Pons (tissue), 1 donor: ENCODE measurements around the gene TLE3.
"Not testable (repeated sequence)": the region's sequence is repeated elsewhere in the genome, so short reads cannot be mapped to it uniquely, and the experiment has no call there.

Experiments used
- DNase-seq: peaks from one replicate; pipeline ENCODE4 v3.0.0-alpha.2; 2016; ENCODE audit warnings: low spot score

TLE3 gene

DNA sequence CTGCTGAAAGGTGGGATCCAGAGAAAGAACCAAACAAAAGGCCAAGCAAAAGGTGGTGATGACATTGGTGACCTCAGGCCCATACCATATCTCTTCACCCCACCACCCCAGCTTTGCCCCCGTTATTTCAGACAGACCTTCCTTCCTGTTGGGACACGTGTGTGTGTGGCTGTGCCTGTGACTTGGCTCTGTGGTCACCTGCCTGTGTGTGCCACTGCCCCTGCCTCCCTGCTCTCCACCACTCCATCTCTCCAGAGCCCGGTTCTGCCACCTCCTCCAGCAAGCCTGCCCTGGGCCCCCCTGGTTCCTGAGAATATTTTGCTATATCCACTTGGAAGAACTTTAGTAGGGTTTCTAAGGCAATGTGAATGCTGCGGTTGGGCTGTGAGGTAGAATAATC, 28.6 kb upstream of the TLE3 start:
- no peak for DNase-seq

DNA sequence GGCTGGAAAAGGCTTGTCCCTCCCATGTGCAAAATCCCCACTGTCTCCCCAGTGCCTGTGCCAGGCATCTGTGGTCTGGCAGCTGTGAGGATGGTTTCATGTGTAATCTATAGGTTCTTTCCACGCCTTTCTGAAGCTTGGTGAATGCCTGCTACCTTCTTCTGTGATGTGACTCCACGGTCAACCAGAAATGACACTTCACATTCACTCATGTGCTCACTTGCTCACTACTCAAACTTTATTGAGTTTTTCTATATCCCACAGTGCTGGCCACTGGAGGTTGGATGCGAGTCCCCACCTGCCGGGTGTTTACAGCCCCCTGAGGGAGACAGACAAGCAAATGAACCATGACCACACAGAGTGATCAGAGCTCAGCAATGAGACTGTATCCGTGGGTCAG, 27.9 kb upstream of the TLE3 start:
- DNase-seq, result no peak

DNA sequence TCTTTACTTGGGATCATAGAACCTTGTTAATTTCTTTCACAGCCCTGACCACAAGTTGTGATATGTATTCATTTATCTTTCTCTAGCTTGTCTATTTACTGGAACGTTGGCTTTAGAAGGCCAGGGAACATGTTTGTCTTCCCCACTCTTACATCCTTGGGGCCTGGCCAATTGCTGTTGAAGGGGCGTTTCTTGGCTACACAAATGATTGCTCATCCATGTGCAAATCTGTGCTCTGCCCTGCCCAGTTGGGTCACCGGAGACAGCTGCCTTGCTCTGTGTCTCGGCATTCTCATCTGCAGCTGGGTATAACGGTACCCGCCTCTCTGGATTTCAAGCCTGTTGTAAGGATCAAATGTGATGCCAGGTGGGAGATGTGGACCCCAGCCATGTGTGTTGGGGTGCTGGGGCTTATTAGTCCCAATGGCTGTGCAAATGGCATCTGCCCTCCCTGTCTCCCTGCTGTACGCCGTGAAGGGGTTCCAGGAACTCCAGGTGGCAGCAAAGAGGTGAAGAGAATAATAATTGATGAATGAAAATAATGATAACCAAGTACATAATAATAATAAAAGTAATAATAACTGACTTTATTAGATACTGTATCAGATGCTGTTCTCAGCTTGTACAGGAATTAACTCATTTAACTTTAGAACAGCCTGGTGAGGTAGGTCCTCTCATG, 24.0 kb upstream of the TLE3 start:
- DNase-seq, result no peak

DNA sequence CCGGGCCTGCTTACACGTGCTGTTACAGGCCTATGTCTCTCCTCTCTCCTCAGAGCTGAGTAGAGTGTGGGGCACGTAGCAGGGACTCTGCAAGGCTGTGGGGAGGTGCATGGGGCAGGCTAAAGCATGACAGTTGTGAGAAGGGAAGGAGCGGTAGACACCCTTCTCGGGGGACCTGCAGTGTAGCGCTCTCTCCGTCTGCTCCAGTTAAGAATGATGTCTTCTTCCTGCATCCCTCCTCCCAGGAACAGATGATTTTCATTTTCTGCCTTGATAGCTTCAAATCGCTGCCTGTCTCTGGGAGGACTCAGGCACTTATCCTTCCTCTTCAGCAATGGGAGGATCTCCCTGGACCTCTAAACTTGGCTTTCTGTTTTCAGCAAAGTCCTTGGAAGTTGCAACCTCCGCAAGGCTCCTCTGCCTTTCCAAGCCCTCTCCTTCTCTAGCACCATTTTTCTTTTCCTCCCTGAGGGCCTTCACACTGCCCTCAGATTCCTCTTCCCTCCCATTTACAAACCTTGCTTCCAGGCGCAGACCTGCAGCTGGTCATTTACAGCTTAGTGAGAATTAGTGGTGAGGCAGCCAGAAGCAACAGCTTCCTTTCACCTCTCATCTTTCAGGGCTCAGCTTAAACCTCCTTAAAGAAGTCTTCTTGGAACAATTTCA, 23.4 kb upstream of the TLE3 start:
- DNase-seq, result no peak

DNA sequence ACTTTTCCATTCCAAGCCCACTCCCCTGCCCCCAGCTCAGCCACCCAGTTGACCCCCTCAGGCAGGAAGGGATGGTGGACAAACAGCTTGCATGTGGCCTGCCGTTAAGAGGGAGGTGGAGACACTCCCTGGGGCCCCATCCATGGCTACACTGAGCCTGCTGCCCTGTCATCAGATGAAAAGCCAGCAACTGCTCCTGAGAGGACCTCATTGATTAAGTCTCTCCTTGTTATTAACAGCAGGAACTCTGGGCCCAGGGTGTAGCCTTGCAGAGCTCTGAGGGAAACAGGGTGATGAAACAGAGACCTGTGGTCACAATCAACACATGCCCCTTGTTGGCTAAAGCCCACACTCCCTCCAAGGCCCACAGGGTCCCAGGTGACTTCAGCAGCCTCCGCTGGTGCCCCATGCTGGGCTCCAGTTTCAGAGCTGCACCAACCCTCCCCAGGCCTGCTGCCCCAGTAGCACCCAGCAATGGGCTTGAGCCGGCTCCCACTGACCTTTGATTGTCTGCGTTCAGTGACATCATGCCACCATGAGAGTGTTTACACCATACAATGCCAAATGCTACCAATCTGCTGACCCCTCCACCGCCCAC, 22.3 kb upstream of the TLE3 start:
- DNase-seq, result no peak

DNA sequence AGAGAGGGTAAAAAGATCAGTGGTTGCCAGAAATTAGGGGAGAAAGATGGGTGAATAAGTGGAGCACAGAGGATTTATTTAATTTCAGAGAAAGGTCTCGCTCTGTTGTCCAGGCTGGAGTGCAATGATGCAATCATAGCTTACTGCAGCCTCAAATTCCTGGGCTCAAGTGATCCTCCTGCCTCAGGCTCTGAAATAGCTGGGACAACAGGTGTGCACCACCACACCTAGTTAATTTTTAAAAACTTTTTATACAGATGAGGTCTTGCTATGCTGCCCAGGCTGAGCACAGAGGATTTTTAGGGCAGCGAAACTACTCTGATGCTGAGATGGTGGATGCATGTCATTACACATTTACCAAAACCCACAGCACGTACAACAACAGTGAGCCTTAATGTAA, 20.9 kb upstream of the TLE3 start:
- no peak for DNase-seq

DNA sequence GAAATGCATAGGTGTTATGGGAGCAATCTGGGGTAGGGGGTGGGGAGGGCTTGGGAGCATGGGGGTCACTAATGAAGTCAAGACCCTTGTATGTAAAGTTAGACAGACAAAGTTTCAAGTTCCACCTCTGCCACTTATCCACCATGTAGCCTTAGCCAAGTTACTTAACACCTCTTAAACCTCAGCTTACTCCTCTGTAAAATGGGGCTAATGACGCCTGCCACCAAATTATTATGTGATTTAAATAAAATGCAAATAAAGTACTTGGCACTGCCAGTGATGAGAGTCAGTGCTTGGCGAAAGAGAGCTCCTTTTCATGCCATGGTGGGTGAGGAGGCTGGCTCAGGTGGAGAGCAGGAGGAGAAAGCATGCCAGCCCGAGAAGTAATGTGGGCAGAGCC, 18.6 kb upstream of the TLE3 start:
- DNase-seq, result no peak

DNA sequence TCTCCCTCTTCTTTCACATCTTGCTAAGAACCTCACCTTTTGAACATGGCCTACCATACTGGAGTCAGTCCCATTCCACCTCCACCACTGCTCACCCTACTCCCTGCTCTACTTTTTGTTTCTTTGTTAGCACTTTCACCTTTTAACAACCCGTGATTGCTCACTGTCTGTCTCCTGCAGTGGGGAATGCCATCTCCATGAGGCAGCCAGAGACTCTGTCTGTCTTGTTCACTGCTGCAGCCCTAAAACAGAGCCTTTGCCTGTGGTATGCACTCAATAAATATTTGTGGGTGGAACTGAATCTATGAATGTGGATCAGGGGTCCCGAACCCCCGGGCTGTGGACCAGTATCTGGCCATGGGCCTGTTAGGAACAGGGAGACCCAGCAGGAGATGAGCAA, 16.5 kb upstream of the TLE3 start:
- no peak for DNase-seq

DNA sequence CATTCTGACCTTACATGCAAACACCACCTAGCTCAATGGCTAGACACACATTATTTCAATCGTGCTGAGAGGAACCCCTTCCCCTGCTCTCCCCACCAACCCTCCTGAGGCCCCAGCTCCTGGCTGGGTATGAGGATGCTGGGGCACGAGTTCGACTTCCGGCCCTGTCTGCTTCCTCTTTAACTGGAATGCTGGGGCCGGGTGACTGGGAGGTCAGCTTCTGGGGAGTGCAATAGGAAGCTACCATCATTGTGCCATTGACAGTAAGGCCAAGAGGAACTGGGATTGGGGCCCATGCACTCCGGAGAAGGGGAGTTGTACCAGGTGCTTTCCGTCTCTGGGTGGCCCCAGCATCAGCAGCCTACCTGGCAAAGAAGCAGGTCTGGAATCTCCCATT, 15.6 kb upstream of the TLE3 start:
- DNase-seq, result no peak

DNA sequence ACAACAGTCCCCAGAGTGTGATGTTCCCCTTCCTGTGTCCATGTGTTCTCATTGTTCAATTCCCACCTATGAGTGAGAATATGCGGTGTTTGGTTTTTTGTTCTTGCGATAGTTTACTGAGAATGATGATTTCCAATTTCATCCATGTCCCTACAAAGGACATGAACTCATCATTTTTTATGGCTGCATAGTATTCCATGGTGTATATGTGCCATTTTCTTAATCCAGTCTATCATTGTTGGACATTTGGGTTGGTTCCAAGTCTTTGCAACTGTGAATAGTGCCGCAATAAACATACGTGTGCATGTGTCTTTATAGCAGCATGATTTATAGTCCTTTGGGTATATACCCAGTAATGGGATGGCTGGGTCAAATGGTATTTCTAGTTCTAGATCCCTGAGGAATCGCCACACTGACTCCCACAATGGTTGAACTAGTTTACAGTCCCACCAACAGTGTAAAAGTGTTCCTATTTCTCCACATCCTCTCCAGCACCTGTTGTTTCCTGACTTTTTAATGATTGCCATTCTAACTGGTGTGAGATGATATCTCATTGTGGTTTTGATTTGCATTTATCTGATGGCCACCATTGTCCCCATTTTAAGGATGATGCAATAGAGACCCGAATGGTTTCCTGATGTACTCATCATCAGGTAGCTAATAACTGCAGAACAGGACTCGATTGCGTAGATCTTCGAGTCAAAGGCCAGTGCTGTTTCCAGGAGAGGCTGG, 15.0 kb upstream of the TLE3 start:
- not testable (repeated sequence) for DNase-seq

DNA sequence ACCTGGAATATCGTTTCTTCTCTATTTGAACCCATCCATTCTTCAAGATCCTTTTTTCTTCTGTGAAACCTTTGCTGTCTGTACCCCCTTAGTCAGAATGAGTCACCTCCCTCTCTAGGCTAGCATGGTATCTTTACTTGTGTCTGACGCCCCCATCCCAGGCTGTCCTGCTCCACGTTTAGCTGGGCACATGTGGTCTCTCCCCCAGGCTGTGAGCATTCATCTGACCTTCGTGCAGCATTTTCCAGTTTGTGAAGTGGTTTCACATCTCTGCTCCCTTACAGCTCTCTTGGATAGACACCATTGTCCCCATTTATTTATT, 14.3 kb upstream of the TLE3 start:
- DNase-seq, result no peak

DNA sequence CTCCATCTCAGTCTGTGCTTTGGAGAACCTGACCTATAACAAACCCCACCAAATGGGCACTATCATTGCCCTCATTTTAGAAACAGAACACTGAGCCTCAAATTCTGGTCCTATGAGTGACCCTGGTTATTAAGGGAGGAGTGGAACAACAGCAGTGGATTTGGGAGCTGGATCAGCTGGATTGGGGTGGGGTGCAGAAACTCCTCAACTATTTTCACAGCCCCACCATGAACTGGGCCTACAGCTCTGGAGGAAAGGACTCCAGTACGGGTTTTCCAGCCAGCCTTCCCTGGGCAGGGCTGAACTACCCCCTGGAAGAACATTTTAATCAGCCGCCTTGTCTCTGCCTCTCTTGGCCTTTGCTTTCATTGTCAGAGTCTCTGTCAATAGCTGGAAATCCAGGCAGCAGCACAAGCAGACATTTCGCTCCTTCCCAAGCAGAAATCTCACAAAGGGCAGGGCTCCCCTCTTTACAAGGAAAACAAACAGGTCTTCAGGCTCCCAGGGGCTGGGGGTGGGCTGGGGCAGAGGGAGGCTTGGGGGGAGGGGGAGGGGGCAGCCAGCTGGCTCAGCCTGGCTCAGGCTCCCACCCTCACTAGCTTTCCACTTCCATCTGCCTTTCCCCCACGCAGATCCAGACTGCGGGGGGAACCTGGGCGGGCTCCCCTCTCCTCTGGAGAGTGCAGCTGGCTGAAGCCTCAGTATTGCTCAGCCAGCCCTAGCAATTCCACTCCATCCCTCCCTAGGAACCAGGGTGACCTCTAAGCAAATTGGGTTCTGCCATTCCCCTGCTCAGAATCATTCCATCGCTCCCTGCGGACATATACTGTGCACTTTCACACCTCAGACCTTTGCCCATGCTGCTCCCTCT, 13.7 kb upstream of the TLE3 start:
- DNase-seq, result peak; percentile 78

DNA sequence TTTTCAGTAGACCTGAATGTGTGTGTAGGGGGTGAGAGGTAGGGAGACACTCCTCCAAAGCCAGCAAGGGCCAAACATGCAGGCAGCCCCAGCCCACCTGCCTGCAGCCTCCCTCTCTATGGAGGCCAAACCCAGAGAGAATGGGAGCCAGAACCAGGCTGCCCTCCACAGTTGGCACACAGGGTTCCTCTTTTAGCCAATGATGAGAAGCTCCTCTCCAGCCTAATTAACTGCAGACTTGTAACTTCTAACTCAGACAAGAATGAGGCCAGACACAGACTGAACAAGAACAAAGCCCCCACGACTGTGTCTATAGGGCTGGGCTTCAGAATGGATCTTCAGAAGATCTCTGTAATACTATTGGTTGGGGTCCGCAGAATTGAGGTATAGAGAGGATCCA, 12.3 kb upstream of the TLE3 start:
- no peak for DNase-seq

DNA sequence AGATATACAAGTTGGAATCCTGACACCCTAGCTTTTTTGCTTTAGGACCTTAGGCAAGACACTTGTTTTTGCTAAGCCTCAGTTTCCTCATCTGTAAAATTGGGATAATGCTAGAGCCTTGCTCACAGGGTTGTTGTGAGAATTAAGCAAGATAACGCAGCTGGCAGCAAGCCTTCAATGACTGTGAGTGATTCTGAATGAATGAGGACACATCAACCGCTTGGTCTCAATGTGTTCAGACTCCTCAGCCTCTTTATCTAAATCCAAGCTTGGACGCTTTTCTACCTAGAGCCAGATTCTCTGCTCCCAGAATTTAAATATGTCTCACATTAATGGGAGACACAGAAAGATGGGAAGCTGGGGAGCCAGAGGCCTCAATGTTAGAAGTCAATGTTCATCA, 11.8 kb upstream of the TLE3 start:
- no peak for DNase-seq

DNA sequence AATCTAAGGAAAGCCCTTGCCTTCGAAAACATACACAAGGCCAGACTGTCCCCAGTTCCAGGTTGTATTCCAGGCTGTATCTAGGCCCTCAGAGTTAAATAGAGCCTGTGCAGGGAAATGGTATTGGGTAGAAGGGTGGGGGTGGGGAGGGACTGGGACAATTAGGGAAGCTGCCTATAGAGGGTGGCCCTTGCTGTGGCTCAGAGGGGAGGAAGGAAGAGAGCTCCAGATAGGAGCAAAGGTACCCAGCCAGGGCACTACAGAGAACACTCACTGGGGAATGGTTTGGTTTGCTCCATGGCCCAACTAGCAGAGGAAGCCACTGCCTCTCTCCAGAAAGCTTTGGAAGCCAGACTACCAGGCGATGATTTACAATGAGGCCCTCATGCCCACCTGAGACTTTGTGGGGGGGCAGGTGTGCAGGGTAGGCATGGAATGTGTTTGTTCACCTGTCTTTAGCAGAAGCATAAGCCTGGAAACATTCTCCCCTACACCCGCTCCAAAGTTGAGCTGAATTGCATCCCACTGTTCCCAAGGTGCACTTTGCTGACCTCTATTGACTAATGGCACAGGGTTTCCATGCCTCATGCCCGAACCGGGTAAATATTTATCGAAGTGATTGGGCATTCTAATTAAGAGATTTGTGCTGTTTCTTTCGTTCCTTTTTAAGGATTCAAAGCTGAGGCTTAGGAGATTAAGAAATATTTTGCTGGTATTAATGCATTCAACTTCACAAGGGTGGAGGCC, 6.3 kb upstream of the TLE3 start:
- no peak for DNase-seq

DNA sequence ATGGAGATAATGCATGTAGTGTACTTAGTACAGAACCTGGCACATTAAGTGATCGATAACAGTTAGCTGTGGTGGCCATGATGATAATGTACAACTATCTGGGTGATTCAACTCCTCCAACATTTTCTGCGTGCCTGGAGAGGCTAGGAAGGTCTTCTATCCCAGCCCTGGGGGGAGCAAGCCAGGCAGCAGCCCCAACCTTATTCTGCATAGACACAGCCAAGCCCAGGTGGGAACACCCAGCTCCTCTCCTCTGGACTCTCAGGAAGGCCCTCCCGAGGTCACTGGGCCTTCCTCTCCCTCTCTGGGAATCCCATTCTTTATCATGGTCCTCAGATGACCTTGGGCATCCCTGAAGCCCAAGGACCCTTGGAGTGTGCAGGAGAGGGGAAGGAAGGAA, 5.1 kb upstream of the TLE3 start:
- no peak for DNase-seq

DNA sequence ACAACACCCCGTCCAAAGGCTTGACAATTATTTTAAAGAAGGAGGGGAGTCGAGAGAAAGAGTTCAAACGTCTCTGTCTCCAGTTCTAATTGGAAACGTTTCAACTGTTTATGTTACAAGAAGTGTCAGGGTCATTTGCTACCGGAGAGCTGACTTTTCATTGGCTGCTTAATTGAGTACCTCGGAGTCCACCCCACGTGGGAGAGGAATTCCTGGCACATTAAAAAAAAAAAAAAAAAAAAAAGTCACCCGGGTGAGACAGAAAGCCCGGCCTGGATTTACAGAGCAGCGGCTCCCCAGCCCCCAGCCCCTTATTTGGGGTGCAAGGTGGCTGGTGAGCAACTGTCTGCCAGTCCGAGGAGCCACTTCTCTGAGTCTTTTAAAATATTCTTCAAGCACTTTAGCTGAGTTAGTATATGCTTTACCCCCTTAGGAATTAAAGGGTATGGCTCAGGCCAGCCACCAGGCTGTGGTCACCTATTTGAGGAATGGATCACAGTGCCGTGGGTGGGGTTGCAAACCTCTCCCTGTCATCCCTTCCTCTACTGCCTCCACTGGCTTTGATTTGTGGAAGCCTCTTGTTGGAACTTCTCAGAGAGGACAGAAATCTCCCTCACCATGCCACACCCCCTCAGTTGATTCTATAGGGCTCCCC, 3.9 kb upstream of the TLE3 start:
- DNase-seq, result no peak

DNA sequence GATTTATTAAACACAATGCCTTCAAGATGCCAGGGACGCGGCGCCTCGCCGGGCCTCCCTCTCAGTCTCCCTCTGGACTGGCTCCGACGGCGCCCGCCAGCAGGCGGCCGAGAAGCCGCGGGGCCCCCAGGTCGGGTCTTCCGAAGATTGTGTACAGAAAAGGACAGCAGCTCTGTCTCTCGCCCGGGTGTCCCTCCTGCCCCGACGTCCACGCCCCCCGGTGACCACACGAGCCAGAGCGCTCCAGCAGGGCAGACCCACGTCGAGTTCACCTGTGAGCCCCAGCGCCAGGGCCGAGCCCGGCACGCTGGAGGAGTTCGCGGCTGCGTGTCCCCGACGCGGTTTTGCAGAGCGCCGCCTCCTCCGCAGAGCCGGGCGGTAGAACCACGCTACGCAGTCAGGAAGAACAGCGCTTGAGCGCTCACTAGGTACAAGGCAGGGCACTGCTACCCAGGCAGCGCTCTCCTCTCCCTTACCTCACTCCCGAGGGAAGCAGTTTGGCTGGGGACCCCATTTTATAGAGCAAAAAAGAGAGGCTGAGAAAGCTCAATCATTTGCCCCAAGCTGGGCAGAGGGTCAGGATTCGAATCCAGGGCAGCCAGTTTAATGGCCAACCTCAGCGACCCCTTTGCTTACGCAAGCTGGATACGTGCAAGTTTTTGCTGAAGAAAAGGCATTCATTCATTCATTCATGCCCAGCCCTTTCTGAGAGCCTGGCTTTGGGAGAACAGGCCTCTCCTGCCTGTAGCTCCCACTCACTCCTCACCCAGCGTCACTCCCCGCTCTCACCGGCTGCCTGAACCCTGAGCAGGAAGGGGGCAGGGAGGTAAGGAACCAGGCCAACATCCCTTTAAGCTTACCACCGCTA, 3.0 kb upstream of the TLE3 start:
- no peak for DNase-seq

DNA sequence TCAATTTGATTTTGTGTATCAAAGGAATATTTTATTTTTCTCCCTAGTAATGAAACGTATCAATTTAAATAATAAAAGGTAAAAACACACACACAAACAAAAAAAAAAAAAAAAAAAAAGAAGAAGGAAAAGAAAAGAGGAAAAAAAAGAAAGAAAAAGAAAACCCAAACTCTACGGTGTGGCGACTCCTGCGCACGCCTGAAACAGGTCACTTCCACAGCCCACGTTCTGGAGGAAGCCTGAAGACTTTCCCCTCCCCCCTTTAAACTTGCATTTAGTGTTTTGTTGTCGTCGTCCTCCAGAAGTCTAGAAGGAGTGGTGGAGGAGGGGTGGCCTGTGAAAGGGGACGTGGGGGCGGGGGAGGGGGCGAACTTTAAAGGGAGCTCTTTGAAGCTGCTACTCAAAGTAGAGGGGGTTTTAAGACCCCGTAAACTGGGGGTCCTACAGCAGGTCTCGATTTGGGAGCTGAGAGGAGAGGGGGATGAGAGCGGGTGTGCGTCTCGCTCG, 2.3 kb upstream of the TLE3 start:
- no peak for DNase-seq
